ENCODE data around the gene VAV3. TPM values are rescaled to one million over a fixed set of nuclear protein-coding genes. Genes with fewer than 3 reads are reported as not detected.

Gene VAV3
- total RNA-seq, 1 experiment from 2014 or later = not detected

GRCh38 chr1:107777664-107778047 lies 187.3 kb downstream of the VAV3 start:
- H2AFZ ChIP-seq (ENCODE audit: low read depth, low read length, poor library complexity, severe bottlenecking) = no peak overlapping the region
- no peaks in the 10 kb centered on the region for H3K9me3 ChIP-seq (ENCODE audit: control insufficient read depth in 1 of 2, insufficient read depth in 1 of 2, low read depth in 1 of 2, low read length in 2 of 2)
- no peaks in the 10 kb centered on the region for H3K9me2 ChIP-seq (ENCODE audit: insufficient read depth)
- TF ChIP-seq EZH2 (IDR thresholded peaks at IDR 0.05) = no peak
- no peak for TF ChIP-seq CBX3 (IDR thresholded peaks at IDR 0.05; ENCODE audit: low read depth)
- no peak for TF ChIP-seq YY1 (IDR thresholded peaks at IDR 0.05; ENCODE audit: extremely low read depth, insufficient replicate concordance, low read depth, low read length)
- no peak for TF ChIP-seq POLR2A (IDR thresholded peaks at IDR 0.05; ENCODE audit: borderline replicate concordance, extremely low read depth, insufficient read depth, insufficient read length)
- TF ChIP-seq, protein P1, sequence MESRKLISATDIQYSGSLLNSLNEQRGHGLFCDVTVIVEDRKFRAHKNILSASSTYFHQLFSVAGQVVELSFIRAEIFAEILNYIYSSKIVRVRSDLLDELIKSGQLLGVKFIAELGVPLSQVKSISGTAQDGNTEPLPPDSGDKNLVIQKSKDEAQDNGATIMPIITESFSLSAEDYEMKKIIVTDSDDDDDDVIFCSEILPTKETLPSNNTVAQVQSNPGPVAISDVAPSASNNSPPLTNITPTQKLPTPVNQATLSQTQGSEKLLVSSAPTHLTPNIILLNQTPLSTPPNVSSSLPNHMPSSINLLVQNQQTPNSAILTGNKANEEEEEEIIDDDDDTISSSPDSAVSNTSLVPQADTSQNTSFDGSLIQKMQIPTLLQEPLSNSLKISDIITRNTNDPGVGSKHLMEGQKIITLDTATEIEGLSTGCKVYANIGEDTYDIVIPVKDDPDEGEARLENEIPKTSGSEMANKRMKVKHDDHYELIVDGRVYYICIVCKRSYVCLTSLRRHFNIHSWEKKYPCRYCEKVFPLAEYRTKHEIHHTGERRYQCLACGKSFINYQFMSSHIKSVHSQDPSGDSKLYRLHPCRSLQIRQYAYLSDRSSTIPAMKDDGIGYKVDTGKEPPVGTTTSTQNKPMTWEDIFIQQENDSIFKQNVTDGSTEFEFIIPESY (IDR thresholded peaks at IDR 0.05; ENCODE audit: extremely low read depth, insufficient replicate concordance, low read length) = no peak
- TF ChIP-seq EGR1 (IDR thresholded peaks at IDR 0.05; ENCODE audit: low read depth) = no peak
- no peak for TF ChIP-seq POLR2AphosphoS5 (IDR thresholded peaks at IDR 0.05; ENCODE audit: low read depth, low read length)
- TF ChIP-seq, protein P2, sequence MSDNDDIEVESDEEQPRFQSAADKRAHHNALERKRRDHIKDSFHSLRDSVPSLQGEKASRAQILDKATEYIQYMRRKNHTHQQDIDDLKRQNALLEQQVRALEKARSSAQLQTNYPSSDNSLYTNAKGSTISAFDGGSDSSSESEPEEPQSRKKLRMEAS (IDR thresholded peaks at IDR 0.05) = no peak
- no peak for TF ChIP-seq ELF1 (IDR thresholded peaks at IDR 0.05; ENCODE audit: borderline replicate concordance, low read depth)
- TF ChIP-seq CTCF (IDR thresholded peaks at IDR 0.05 in 2 of 3, conservative IDR thresholded peaks at IDR 0.05 in 1 of 3; ENCODE audit: borderline replicate concordance in 1 of 3, insufficient read depth in 1 of 3, low read depth in 2 of 3, low read length in 2 of 3) = no peak
- TF ChIP-seq ZNF274 (IDR thresholded peaks at IDR 0.05; ENCODE audit: low read depth, low read length) = no peak
- H3K36me3 ChIP-seq (ENCODE audit: control insufficient read depth in 1 of 2, insufficient read depth in 2 of 2, low read length in 2 of 2) = no peaks in the 10 kb centered on the region
- POLR2A ChIA-PET = no interaction called here
- H3K79me2 ChIP-seq (ENCODE audit: insufficient read depth, low read length) = no peaks in the 10 kb centered on the region
- CTCF ChIA-PET = no interaction called here
- H3K9ac ChIP-seq (ENCODE audit: low read length) = no peak overlapping the region
- RAD21 ChIA-PET (ENCODE audit: low non-redundant PET in 1 of 2, low total read pairs in 2 of 2, uncharacterized antibody in 2 of 2, unreplicated experiment in 2 of 2) = no interaction called here
- H3K4me1 ChIP-seq (ENCODE audit: control insufficient read depth in 1 of 2, insufficient read depth in 2 of 2, low read length in 2 of 2) = no peaks in the 10 kb centered on the region
- H3K27me3 ChIP-seq (ENCODE audit: insufficient read depth, low read length) = peaks cover 7% of the 10 kb centered on the region; the same call in 1 of the 2 replicates
- H3K4me2 ChIP-seq (ENCODE audit: low read length) = no peak overlapping the region
- H4K20me1 ChIP-seq (ENCODE audit: insufficient read depth) = no peaks in the 10 kb centered on the region
- ATAC-seq = no peak
- DNase-seq (ENCODE audit: low read depth, low spot score) = no peak
- no TSS peak for BruUV-seq (replicated peaks)
- no peak overlapping the region for H3K27ac ChIP-seq (ENCODE audit: low read depth, low read length)
- no peak overlapping the region for H3K4me3 ChIP-seq (replicated peaks in 1 of 2; ENCODE audit: low read depth in 1 of 2, low read length in 2 of 2)
- intact Hi-C loops (cut with micrococcal nuclease) = no loop called here
